Stimulated activated CD4-positive, alpha-beta T cell treated with anti-CD3 and anti-CD28 coated beads, TNF-alpha, amount 100 ng/mL, for 48 hours (primary cell): ENCODE measurements around the gene KDM7A.

Experiments
- DNase-seq, 3 donors: peaks; one replicate each; pipeline ENCODE4 v3.0.0-alpha.2; 2020; ENCODE audit warnings: low read depth in 3 of 3

The KDM7A gene

GRCh38 chr7:140056431-140057142 is 120.2 kb downstream of the KDM7A start:
- DNase-seq = no peak

GRCh38 chr7:140055833-140056232 is 121.0 kb downstream of the KDM7A start:
- no peak for DNase-seq

GRCh38 chr7:140054751-140055150 is 122.0 kb downstream of the KDM7A start:
- DNase-seq = no peak

- DNase-seq = no peak
Measured at GRCh38 chr7:140053812-140054539, 122.8 kb downstream of the KDM7A start.

GRCh38 chr7:140051820-140052219 is 125.0 kb downstream of the KDM7A start:
- DNase-seq = no peak

GRCh38 chr7:140050100-140050499 is 126.7 kb downstream of the KDM7A start:
- no peak for DNase-seq

- no peak for DNase-seq
Measured at GRCh38 chr7:140049339-140050024, 127.3 kb downstream of the KDM7A start.

GRCh38 chr7:140048989-140049338 is 127.8 kb downstream of the KDM7A start:
- DNase-seq = no peak

GRCh38 chr7:140048138-140048537 is 128.6 kb downstream of the KDM7A start:
- DNase-seq = no peak

- no peak for DNase-seq
Measured at GRCh38 chr7:140047197-140047596, 129.6 kb downstream of the KDM7A start.

GRCh38 chr7:140045697-140046096 is 131.1 kb downstream of the KDM7A start:
- no peak for DNase-seq

- DNase-seq = no peak
Measured at GRCh38 chr7:140044251-140044650, 132.5 kb downstream of the KDM7A start.

GRCh38 chr7:140042386-140042670 is 134.5 kb downstream of the KDM7A start:
- DNase-seq = no peak

- no peak for DNase-seq
Measured at GRCh38 chr7:140041659-140042385, 135.0 kb downstream of the KDM7A start.

- no peak for DNase-seq
Measured at GRCh38 chr7:140039896-140040295, 136.9 kb downstream of the KDM7A start.

GRCh38 chr7:140039066-140039465 is 137.7 kb downstream of the KDM7A start:
- no peak for DNase-seq

GRCh38 chr7:140036224-140036962 is 140.4 kb downstream of the KDM7A start:
- no peak for DNase-seq

- no peak for DNase-seq
Measured at GRCh38 chr7:140035400-140036223, 141.2 kb downstream of the KDM7A start.
